Endothelial cell of umbilical vein (primary cell): ENCODE measurements around the gene EEFSEC.

Experiments used
- FOS ChIP-seq: IDR thresholded peaks from 2 replicates; pipeline ENCODE4 v1.6.1; 2011; ENCODE audit warnings: mild to moderate bottlenecking, low read length, moderate library complexity, borderline replicate concordance; ENCODE audit not compliant: insufficient read depth
- POLR2A ChIP-seq: IDR thresholded peaks from 2 replicates; pipeline ENCODE4 v1.6.1; 2012; ENCODE audit warnings: low read depth, mild to moderate bottlenecking, control low read depth, low read length
- POLR2AphosphoS5 ChIP-seq: IDR thresholded peaks from 2 replicates; pipeline ENCODE4 v1.6.1; 2012; ENCODE audit warnings: low read depth, mild to moderate bottlenecking, control low read depth, low read length, moderate library complexity; ENCODE audit not compliant: insufficient read depth

DNA sequence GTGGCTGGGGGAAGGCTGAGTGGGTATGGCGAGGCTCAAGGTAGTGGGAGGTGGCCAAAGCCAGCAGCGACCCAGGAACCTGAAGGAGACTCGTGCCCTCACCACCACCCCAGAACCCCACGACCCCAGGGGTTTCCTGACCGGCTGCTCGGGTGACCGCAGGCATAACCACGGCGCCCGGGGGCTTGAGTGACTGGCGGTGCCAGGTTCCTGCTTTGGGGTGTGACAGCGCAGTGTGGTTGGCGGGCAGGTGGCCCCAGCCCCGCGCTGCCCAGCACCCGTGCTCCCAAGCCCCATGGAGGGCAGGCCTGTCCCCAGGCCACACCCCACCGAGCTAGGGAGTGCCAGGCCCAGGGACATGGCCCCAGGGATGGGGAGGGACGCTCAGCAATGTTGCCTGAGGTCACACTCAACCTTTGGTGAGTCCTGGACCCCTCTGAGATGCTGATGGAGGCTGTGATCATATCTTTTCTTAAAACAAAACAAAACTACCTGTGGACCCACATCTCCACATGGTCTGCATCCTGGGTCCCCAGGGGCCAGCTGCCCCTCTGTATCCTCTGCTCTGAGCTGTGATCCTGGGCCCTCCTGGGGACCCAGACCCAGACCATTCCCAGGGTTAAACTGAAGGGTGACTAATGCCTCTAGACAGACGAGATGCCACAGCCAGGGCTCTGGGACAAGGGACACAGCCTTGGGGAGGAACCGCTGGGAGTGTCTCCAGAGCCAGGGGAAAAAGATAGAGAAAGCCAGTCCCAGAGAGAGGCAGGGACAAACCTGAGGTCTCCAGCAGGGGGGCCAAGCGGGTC is 300.4 kb downstream of the EEFSEC start:
- TF ChIP-seq POLR2A: no peak
- no peak for TF ChIP-seq POLR2AphosphoS5
- TF ChIP-seq FOS: no peak
